ENCODE results near the gene GCSAM. TPM values are rescaled to one million over a fixed set of nuclear protein-coding genes. Genes with fewer than 3 reads are reported as not detected.
A peak's percentile ranks its signal among the peaks of the same experiment; 100 is the strongest.

The GCSAM gene
- total RNA-seq (2021) (not detected in 2 replicates), Bru-seq, nascent RNA (percentile 11 among the genes with signal in this experiment), BruChase-seq, experiment 1, labeled RNA remaining after a 2-hour chase (percentile 15 among the genes with signal in this experiment), BruChase-seq, experiment 2, labeled RNA remaining after a 6-hour chase (not detected)
- long read RNA-seq: 0 reads

DNA sequence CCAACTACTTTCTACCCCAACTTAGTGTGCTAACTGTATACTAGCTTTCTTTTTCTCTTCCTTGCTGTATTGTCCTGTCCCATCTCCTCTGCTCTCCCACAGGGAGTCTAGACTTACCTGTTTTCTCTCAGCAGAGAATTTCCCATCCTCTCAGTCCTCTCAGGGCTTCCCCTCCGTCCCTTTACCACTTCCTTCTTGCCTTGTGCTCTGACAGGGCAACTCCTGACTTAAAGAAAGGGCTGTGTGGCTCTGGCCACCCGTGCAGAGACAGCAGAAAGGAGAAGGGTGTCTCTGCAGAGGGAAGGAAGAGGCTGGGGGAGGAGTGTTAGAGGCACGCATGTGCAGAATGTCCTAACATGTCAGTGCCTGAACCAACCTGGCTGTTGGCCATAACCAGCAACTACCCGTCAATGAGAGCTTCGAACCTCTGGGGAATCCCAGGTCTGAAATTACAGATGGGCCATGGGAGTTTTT, at the start of gene GCSAM:
Gene GCSAM (minus strand): TSS at position 274 of the 474 bp plus-strand sequence. CDS start 128 bp downstream, at position 146.
- no peak for TF ChIP-seq EZH2 (IDR thresholded peaks at IDR 0.05; ENCODE audit: low read depth)
- TF ChIP-seq, protein P1, sequence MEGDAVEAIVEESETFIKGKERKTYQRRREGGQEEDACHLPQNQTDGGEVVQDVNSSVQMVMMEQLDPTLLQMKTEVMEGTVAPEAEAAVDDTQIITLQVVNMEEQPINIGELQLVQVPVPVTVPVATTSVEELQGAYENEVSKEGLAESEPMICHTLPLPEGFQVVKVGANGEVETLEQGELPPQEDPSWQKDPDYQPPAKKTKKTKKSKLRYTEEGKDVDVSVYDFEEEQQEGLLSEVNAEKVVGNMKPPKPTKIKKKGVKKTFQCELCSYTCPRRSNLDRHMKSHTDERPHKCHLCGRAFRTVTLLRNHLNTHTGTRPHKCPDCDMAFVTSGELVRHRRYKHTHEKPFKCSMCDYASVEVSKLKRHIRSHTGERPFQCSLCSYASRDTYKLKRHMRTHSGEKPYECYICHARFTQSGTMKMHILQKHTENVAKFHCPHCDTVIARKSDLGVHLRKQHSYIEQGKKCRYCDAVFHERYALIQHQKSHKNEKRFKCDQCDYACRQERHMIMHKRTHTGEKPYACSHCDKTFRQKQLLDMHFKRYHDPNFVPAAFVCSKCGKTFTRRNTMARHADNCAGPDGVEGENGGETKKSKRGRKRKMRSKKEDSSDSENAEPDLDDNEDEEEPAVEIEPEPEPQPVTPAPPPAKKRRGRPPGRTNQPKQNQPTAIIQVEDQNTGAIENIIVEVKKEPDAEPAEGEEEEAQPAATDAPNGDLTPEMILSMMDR (conservative IDR thresholded peaks at IDR 0.05): no peak
- no peak for DNase-seq
- no TSS peak for BruUV-seq (replicated peaks)
- Histone ChIP-seq H3K27me3 (ENCODE audit: insufficient read depth, low read depth) (no peaks in the 10 kb centered on the region), H3K4me3 (no peak within 1 kb of the TSS), H3K4me2 (no peak within 1 kb of the TSS), H3K27ac (no peak within 1 kb of the TSS), H4K20me1 (ENCODE audit: insufficient read depth) (no peaks in the 10 kb centered on the region), H3F3A (ENCODE audit: insufficient read depth, low read depth) (peaks cover 12% of the 10 kb centered on the region), H3K36me3 (ENCODE audit: low read depth) (no peaks in the 10 kb centered on the region), H3K79me2 (ENCODE audit: low read depth) (no peaks in the 10 kb centered on the region), H3K4me1 (replicated peaks; ENCODE audit: insufficient read depth) (peaks cover 32% of the 10 kb centered on the region), H3K9me3 (ENCODE audit: insufficient read depth, low read depth) (no peaks in the 10 kb centered on the region), H3K9me2 (ENCODE audit: insufficient read depth) (no peaks in the 10 kb centered on the region), H2AFZ (no peak within 1 kb of the TSS)
- POLR2A ChIA-PET (ENCODE audit: unreplicated experiment): no interaction called here
- intact Hi-C loops (cut with micrococcal nuclease; ENCODE audit: unreplicated experiment): no loop called here
- CTCF ChIA-PET: no interaction called here

- no peaks in the 10 kb centered on the region for H3K36me3 ChIP-seq (ENCODE audit: low read depth)
- H4K20me1 ChIP-seq (ENCODE audit: insufficient read depth): no peaks in the 10 kb centered on the region
- no TSS peak for BruUV-seq (replicated peaks)
- CTCF ChIA-PET: no interaction called here
- no peaks in the 10 kb centered on the region for H3K9me2 ChIP-seq (ENCODE audit: insufficient read depth)
- H3K4me1 ChIP-seq (replicated peaks; ENCODE audit: insufficient read depth): no peaks in the 10 kb centered on the region
- intact Hi-C loops (cut with micrococcal nuclease; ENCODE audit: unreplicated experiment): no loop called here
- DNase-seq: no peak
- H2AFZ ChIP-seq: no peak overlapping the region
- H3K79me2 ChIP-seq (ENCODE audit: low read depth): no peaks in the 10 kb centered on the region
- H3K9me3 ChIP-seq (ENCODE audit: insufficient read depth, low read depth): no peaks in the 10 kb centered on the region
- no peaks in the 10 kb centered on the region for H3F3A ChIP-seq (ENCODE audit: insufficient read depth, low read depth)
- H3K4me3 ChIP-seq: no peak overlapping the region
- no peak overlapping the region for H3K4me2 ChIP-seq
- H3K27me3 ChIP-seq (ENCODE audit: insufficient read depth, low read depth): 0 out of 2 replicates have a peak, but pooled peaks cover 10% of the 10 kb centered on the region
- TF ChIP-seq, protein P1 (conservative IDR thresholded peaks at IDR 0.05): no peak
- no peak for TF ChIP-seq EZH2 (IDR thresholded peaks at IDR 0.05; ENCODE audit: low read depth)
- no peak overlapping the region for H3K27ac ChIP-seq
- POLR2A ChIA-PET (ENCODE audit: unreplicated experiment): no interaction called here
These were observed 42.6 kb upstream of the GCSAM start for GRCh38 chr3:112175646-112176045.

GRCh38 chr3:112175037-112175436, 42.0 kb upstream of the GCSAM start:
- Histone ChIP-seq H3K4me1 (replicated peaks; ENCODE audit: insufficient read depth) (no peaks in the 10 kb centered on the region), H3K27ac (no peak overlapping the region), H3K9me3 (ENCODE audit: insufficient read depth, low read depth) (no peaks in the 10 kb centered on the region), H3K9me2 (ENCODE audit: insufficient read depth) (no peaks in the 10 kb centered on the region), H4K20me1 (ENCODE audit: insufficient read depth) (no peaks in the 10 kb centered on the region), H3K36me3 (ENCODE audit: low read depth) (no peaks in the 10 kb centered on the region), H3K4me2 (no peak overlapping the region), H3F3A (ENCODE audit: insufficient read depth, low read depth) (no peaks in the 10 kb centered on the region), H3K4me3 (no peak overlapping the region), H3K79me2 (ENCODE audit: low read depth) (no peaks in the 10 kb centered on the region), H3K27me3 (ENCODE audit: insufficient read depth, low read depth) (0 out of 2 replicates have a peak, but pooled peaks cover 10% of the 10 kb centered on the region), H2AFZ (no peak overlapping the region)
- no peak for DNase-seq
- TF ChIP-seq, protein P1 (conservative IDR thresholded peaks at IDR 0.05): no peak
- ChIA-PET POLR2A (ENCODE audit: unreplicated experiment) (no interaction called here), CTCF (no interaction called here)
- intact Hi-C loops (cut with micrococcal nuclease; ENCODE audit: unreplicated experiment): no loop called here
- no TSS peak for BruUV-seq (replicated peaks)
